ENCODE results near the gene GAB4.
"Not testable (repeated sequence)": the region's sequence is repeated elsewhere in the genome, so short reads cannot be mapped to it uniquely, and the experiment has no call there.

Gene GAB4

DNA sequence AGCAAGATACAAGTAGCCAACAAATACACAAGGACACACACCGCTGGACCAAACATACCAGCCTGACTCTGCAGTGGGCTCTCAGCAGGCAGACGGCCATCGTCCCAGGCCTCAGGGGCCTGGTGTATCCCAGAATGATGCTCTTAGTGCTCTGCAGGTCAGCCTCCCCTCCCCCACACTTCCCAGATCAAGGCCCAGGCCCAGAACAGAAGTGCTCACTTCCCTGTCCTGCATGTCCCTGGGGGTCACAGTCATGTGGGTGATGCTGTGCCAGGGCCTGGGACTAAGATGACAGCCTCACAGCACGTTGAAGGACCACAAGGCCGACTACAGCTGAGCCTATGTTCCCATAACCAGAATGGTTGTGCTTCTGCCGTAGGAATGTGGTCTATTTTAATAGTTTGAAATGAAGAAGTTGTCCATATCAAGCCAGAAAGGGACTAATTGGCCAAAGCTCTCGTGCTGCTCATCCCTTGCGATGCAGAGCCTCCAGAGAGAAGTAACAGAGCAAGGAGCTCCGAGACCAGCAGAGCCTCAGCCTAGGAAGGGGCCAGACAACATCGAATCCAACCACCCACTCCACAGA is 48.6 kb downstream of the GAB4 start:
- no peak for DNase-seq (ENCODE audit: low read depth)

DNA sequence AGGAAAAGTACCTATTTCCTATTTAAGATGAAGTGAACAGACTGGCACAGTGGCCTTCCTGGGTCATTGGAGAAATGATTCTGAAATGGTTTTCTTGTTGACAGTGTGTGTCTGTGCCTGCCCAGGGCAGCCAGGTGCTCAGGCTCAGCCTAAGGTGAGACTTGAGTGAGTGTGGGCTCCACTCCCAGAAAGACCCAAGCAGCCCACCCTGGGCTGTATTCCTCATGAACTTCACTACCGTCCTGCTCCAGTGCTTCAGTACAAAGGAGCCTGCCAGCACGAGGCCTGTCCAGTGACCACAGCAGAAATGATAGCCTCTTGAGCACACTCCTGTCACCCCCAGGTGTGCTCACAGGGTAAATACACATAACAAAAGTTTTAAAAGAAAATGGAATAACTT is 49.5 kb downstream of the GAB4 start:
- no peak for DNase-seq (ENCODE audit: low read depth)

DNA sequence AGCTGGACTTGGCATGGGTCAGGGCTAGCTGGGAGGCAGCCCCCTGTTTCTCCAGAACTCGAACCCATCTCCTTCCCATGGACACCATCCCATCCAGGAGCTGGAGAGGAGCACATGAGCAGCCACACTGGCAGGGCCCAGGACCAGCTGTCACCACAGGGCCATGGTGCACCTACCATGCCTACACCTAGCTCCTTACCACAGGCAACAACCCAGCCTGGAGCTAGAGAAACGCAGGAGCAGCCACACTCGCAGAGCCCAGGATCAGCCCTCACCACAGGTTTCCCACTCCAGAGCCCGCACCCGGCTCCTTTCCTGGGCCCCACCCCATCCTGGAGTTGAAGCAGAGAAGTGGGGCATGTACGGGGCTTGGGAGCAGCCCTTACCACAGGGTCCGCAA is 50.2 kb downstream of the GAB4 start:
- DNase-seq (ENCODE audit: low read depth) = no peak

DNA sequence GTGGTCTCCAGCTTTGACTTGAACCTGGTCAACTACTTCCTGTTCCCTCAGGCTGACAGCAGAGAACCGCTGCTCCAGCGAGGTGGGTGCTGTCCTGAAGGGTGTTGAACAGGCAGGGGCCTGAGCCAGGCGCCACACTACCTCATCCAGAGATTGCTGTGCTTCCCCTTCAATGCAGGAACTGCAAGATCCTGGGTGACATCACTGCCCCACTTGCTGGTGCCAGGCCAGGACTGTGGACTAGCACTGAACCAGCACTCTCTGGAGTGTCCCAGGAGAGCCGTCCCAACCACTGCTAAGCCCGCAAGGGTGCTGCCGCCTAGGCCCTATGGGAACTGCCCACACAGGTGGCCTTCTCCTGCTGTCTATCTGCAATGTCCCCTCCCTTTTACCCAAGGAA is 51.7 kb downstream of the GAB4 start:
- no peak for DNase-seq (ENCODE audit: low read depth)

DNA sequence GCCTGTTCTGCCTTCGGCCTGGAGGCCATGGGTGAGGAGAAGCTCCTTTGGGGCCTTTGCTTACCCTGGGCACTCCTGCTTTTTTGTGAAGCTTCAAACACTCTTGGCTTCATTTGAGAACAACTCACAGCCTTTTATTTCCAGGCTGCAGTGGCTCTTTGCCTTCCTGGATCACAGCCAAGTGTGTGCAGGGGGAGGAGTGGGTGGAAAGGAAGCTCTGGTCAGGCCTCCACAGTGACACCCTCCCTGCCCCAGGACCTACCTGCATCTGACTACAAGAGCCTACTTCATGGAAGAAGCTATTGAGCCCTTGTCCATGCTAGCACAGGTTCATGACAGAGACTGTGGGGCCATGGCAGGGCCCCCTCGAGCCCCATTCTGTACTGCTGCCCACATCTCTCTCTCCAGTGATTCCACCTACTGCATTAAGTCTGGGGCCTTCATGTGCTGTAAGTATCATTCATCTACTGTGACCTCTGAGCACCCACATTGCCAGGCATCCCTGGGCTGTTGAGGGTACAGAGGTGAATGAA is 52.3 kb downstream of the GAB4 start:
- DNase-seq (ENCODE audit: low read depth) = no peak

DNA sequence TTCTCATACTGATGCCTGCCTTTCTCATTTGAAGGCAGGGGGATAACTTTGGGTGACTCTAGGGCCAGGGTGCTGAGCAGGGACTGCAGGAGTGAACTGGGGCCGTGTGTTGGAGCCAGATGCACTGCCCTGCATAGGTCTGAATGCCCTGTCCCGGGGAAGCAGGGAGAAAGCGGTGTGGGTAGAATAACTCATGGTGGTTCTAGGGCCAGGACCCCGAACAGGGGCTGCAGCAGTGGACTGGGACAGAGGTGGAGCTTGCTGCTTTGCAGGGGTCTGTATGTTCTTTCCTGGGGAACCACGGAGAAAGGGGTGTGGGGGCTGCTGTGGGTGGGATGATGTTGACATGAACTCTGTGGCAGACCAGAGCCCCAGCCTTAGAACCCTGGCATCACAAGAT is 52.9 kb downstream of the GAB4 start:
- no peak for DNase-seq (ENCODE audit: low read depth)

DNA sequence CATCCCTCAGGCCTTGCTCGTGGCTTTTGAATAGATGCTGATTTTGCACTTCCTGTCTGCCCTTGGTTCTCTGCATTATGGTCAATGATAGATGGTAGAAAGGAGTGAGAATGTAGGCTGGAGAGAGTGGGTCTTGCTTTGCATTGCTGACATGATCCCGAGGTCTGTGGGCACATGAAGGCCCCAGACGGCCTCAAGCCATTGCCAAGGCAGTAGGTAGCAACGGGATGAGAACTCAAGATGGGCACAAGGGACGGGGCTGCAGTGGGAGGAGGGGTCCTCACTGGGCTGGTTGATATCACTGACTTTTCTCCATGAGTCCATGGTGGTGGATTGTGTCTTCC is 54.0 kb downstream of the GAB4 start:
- no peak for DNase-seq (ENCODE audit: low read depth)

DNA sequence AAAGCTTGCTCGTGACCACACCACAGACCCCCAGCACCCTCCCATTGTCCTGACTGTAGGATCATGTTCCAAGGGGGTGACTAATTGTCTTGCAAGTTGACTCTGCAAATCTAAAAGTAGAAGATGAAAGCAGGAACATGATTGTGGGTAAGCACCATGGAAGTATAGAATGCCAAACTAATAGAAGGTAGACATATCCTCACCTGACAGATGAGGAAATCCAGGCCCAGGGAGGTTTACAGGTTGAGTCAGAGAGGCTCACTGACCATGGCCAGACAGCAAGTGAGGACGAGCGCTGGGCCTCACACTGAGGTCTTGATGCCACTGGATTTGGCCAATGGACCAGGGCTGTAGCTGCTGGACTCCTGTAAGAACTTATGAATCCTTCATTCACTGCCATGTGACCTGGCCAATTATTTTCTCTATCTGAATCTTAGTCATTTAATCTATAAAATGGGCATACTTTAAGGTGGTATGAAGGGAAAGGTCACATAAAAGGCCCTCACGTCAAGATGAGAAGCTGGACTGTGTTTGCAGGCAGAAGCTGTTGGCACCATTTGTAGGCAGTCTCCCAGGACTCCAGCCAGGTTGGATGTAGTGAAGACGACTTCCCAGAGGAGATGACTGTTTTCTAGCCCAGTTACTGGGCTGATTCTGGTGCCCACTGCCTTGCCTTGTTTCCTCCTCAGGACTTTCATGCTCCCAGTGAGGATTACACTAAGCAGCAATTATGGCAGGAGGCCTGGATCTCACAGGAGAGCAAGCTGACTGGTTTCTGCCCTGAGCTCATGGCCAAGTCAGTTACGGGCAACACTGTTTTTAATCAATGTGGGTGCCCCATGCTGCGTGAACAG is 54.6 kb downstream of the GAB4 start:
- no peak for DNase-seq (ENCODE audit: low read depth)

DNA sequence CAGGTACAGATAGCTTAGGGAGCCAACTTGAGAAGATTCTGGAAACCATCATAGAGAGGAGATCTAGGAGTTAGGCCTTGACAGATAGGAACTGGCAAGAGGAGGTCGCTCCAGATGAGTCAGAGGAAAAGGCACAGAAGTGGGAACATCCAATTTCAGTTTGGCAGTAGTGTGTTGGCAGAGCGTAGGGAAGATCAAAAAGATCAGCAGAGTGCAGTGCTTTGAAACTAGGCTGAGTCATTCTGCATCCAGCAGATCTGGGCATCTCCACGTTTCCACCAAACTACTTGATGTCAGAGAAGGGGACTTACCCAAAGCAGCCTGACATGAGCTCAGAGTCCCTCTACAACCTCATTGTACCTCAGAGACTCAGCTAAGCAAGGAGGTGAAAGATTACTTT is 58.5 kb downstream of the GAB4 start:
- DNase-seq (ENCODE audit: low read depth) = no peak

DNA sequence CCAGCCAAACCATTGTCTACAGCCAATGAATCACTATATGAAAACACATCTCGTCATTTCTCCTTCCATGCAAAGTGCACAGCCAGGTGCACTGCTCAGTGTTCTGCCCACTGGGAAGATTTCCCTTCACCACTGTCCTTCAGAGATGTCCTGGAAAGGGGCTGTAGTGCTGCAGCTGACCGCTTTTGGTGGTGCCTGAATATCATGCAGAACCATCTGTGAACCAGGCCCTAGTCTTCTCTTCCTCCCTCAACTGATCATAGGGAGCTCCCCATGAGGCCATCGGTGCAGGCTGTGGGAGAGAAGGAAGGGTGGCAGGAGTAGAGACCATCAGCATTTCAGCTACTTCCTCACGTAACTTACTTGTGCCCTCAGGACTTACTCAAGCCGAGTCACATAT is 70.2 kb downstream of the GAB4 start:
- DNase-seq (ENCODE audit: low read depth) = no peak

DNA sequence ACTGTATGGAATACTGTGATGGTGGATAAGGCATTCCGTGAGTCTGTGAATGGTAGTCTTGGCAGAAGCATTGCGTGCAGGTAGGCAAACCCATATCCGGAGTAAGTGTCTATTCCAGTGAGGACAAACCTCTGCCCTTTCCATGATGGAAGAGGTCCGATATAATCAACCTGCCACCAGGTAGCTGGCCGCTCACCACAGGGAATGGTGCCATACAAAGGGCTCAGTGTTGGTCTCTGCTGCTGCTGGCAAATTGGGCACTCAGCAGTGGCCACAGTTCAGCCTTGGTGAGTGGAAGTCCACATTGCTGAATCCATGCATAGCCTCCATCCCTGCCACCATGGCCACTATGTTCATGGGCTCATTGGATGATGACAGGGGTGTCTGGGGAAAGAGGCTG is 70.8 kb downstream of the GAB4 start:
- DNase-seq (ENCODE audit: low read depth) = not testable (repeated sequence)

DNA sequence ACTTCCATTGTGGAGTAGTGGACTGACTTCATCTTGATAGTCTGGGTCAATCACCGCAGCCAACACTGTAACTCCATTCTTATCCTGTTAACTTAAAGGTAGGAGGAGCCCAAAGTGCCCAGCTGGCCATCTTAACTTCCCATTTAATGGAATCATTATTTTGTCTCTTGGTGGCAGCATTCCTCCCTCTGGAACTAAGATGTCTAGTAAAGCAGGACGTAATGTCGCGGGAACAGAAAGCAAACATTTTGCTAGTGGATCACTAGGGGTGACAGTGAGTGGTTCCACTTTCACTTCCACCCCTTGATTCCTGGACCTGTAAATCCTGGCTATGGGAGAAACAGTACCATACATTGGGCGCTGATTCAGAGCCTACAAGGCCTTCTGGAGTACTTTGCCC is 71.4 kb downstream of the GAB4 start:
- no peak for DNase-seq (ENCODE audit: low read depth)

DNA sequence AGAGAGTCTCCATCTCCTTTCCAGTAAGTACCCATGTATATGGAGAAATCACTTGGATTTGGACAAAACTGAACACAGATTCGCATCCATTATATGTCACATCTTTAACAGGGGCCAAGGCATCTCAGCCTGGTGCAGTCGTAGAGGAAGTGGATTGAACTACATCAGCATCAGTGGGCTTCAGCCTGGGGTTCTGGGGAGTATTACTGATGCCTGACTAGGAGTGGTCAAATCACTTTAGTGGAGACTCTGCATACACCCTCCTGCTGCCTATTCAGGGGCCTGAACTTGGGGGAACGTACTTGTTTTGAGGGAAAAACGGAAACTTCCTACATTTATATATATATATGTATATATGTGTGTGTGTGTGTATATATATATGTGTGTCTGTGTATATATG is 72.8 kb downstream of the GAB4 start:
- no peak for DNase-seq (ENCODE audit: low read depth)

DNA sequence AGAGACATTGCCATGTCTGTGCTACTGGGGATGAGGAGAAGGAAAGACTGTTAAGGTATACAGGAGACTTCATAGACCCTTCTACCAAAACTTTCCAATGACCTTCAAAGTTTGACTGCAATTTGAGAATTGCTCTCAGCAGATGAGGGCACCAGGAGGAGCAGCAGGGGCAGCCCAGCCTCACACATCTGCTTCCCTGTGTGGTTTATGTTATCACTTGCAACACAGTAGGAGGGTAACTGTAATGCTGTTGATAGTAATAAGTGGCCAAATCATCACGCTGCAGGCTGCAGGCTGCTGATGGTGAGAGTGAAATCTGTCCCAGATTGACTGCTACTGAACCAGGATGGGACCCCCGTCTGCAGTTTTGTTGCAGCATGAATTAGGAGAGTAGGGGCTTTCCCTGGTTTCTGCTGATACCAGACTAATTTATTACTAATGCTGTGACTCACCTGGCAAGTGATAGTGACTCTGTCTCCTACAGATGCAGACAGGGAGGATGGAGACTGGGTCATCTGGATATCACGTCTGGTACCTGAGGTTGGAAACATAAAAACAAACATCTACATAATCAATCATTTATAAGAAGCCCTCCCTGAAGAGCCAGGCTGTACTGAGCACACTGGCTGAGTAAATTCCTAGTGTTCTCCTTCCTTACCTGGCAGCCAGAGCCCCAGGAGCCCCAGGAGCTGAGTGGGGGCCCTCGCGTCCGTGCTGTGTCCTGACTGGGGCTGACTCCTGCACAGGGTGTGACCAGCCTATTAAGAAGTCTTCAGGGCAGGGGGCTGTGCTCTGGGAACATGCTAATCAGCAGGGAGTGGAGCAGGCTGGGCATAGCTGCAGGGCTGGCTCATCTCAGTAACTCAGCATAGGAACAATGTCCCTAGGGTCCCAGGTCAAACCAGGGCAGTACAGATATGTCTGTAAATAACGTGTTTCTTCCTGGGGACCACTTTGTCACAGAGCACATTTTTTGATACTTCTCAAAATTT is 74.4 kb downstream of the GAB4 start:
- DNase-seq (ENCODE audit: low read depth) = no peak

DNA sequence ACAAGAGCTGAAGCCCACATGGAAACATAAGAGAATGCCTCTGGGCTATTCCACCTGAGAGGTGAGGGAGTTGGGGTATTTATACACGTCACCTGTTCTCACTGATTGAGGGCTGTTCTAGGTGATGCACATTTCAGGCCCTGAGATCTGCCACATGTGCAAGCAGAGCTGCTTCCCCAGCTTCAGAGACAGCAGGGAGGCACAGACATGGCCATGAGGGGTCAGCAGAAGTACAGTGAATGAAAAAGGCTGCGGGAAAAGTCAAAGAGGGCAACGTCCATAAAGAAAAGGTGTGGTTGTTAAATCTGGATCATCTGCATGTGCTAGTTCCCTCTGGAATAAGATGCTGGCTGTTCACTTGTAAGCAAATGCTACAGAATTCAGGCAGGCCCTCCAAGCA is 75.4 kb downstream of the GAB4 start:
- no peak for DNase-seq (ENCODE audit: low read depth)

DNA sequence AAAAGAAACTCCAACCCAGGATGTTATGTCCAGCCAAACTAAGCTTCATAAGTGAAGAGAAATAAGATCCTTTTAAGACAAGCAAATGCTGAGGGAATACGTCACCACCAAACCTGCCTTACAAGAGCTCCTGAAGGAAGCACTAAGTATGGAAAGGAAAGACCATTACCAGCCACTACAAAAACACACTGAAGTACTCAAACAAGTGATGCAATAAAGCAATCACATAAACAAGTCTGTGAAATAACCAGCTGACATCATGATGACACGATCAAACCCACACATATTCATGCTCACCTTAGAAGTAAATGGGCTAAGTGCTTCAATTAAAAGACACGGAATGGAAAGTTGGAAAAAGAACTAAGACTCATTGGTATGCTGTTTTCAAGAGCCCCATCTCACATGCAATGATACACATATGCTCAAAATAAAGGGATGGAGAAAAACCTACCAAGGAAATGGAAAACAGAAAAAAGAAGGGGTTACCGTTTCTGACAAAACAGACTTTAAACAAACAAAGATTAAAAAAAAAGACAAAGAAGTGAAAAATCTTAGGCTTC is 82.5 kb downstream of the GAB4 start:
- no peak for DNase-seq (ENCODE audit: low read depth)

DNA sequence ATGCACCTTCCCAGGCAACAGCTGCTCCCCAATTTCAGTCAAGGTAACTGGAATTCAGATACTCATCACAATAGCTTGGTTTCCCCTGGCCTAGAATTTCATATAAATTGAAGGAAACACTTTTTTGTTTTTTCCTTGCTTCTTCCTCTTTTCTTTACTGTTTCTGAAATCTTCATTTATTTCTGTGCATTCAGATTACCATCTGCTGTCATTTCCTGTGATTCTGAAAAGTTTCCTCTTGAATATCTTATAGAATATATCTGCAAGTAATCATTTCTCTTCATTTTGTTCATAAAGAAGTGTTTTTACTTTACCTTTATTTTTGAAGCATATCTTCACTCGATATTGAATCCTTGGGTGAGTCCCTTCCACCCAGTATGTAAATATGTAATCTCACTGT is 85.3 kb downstream of the GAB4 start:
- DNase-seq (ENCODE audit: low read depth) = no peak

DNA sequence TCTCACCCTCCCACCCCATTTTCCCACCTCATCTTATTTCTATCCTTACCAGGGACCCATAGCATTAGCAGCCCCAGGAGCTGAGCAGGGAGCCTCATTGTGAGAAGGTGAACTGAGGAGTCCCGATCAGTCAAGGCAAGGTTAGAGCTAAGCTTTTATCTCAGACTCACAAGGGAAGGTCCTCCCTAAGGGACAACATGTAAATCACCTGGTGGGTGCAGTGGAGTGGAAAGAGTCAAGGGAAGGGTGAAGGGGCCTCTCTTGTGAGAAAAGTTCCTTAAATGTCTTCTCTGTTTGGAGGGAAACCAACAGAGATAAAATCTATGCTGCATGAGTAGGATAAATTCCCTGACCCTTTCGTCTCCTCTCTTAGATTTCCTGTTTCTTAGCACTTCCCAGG is 85.9 kb downstream of the GAB4 start:
- DNase-seq (ENCODE audit: low read depth) = no peak

DNA sequence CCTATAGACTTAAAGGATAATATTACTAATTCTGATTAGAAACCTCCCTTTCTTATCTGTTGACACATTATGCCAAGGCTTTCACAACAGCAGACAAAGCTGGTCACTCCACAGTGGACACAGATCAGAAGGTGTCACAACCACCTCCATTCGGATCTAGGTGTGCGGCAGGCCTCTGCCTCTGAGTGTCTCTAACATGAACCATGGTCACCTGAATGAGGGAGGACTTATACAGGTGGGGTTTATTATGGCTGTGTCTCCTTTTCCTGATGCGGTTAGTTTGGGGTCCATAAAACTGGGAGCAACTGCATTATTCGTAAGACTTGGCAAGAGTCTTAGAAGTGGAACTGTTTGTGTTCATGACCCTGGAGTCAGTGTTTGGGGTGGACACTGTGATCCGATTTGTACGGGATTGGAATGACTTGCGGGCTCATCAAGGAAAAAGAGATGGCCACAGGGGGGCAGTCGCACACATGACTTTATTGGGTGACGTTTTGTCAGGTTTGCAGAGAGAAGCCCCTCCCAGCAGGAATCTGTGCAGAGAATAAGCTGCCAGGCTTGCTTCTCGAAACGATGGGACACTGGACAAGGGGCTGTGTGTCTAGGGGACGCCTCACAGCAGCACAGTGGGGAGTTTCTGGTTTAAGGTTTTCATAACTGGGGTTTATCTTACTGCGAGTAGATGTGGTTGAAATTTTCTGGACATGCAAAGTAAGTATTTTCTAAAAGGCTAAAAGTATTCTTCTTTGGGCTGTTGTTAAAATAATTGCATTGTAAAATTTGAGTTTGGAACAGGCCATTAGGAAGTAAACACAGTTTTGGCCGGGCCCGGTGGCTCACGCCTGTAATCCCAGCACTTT is 90.6 kb downstream of the GAB4 start:
- DNase-seq (ENCODE audit: low read depth) = peak; percentile 22

DNA sequence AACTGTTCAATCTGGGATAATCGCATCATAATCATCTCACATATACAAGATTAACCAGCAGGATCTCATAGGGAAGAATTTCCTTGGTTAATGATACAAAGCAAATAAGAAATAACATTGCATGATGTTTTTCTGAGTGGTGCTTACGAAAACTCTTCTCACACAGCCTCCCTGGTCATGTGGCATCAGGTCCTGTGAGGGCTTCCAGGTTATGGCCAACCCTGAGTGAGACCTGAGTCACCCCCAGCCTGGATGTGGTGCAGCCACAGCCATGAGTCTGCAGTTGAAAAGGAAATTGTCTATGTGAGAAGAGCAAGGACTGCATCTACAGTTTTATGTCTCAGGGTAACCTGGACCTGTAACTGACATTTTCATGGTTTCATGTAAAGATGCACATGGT is 92.3 kb downstream of the GAB4 start:
- no peak for DNase-seq (ENCODE audit: low read depth)

DNA sequence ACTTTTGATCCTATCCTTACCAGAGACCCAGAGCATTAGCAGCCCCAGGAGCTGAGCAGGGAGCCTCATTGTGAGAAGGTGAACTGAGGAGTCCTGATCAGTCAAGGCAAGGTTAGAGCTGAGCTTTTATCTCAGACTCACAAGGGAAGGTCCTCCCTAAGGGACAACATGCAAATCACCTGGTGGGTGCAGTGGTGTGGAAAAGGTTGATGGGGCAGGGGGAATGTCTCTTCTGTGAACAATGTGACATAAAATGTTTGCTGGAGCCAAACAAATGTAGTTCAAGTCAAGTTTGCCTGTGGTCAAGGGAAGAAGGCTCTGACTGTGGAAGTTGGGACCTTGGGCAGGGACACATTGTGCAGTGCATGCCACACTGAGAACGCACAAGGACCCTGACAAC is 93.1 kb downstream of the GAB4 start:
- DNase-seq (ENCODE audit: low read depth) = not testable (repeated sequence)
